ENCODE data around the gene MDFI. TPM values are rescaled to one million over a fixed set of nuclear protein-coding genes. Genes with fewer than 3 reads are reported as not detected.

The MDFI gene
- total RNA-seq, 4 donors from 2014 or later: 30.4 to 70.9 (median 39.8) TPM

DNA sequence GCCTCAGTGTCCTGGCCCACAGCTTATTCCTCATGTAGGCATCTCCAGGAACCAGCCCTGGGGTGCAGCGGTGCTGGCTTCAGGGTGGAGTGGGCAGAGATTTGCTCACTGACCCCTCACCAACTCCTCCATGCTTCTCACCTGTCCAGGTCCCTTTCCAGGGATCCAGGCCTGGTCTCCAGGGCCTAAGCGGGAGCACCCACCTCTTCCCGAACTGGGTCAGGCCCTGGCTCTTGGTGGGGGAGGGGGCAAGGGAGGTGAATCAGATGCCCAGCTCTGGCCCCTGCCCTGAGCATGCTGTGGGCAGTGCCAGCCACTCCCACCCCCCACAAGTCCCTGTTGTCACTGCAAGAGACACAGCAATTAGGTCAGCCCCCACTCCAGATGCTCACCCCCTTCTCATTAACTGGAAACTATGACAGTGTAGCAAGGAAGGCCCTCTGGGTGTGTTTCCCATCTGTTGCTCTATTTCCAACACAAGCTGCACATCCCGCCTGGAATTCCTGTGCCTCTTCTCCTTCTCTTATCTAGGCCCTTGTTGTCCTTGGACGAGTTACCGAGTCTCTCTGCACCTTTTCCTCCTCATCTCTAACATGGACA lies 37.0 kb downstream of the MDFI start:
- intact Hi-C loops (cut with DNase I; ENCODE audit: low total_unique reads): loop anchor here (10.0 kb wide), 1 partner anchor 250 kb away; no protein-coding TSS in a partner anchor
- 78 to 82% methylated on average over 6 of the region's 6 CpGs for whole genome bisulfite sequencing, 2 donors
- DNase-seq (ENCODE audit: low spot score in 2 of 2): no peak
- no peak overlapping the region for H3K4me3 ChIP-seq (ENCODE audit: low read depth, poor library complexity, severe bottlenecking)
- TF ChIP-seq, protein P1, sequence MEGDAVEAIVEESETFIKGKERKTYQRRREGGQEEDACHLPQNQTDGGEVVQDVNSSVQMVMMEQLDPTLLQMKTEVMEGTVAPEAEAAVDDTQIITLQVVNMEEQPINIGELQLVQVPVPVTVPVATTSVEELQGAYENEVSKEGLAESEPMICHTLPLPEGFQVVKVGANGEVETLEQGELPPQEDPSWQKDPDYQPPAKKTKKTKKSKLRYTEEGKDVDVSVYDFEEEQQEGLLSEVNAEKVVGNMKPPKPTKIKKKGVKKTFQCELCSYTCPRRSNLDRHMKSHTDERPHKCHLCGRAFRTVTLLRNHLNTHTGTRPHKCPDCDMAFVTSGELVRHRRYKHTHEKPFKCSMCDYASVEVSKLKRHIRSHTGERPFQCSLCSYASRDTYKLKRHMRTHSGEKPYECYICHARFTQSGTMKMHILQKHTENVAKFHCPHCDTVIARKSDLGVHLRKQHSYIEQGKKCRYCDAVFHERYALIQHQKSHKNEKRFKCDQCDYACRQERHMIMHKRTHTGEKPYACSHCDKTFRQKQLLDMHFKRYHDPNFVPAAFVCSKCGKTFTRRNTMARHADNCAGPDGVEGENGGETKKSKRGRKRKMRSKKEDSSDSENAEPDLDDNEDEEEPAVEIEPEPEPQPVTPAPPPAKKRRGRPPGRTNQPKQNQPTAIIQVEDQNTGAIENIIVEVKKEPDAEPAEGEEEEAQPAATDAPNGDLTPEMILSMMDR (IDR thresholded peaks at IDR 0.05): no peak
- no peak for TF ChIP-seq POLR2A (IDR thresholded peaks at IDR 0.05)

DNA sequence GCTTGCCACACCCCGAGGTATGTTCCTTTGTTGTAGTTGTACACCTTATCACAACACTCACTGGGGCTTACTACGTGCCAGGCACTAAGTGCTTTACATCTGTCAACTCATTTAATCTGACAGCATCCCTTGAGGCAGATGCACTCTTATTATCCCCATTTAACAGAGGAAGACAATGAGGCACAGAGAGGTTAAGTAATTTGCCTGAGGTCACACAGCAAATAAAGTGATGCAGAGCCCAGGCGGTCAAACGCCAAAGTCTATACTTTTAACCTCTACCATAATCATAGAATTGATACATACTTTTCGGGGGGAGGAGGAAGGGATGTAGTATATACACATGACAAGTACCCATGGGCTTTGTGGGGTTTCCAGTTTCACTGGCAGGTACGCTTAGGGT lies 37.7 kb downstream of the MDFI start:
- intact Hi-C loops (cut with DNase I; ENCODE audit: low total_unique reads): loop anchor here (10.0 kb wide), 1 partner anchor 251 kb away; no protein-coding TSS in a partner anchor
- WGBS, 2 donors: 86 to 88% methylated on average over 6 of the region's 6 CpGs

DNA sequence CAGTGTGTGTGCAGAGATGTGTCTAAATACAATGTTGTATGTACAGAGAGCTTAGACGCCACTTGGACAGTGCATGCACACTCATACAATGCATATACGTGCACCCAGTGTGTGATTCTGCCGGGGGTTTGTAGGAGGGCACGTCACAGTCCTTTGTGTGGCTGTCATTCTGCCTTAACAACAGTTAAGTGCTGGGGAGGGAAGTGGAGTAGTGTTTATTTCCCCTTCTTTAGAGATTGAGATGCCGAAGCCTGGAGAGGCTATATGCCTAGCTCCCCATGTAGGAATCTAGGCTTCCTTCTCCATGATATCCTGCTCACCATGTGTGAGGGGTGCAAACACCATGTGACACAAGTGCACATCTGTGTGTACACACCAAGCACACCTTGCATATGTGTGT lies 38.2 kb downstream of the MDFI start:
- no peak overlapping the region for H3K4me3 ChIP-seq (ENCODE audit: low read depth, poor library complexity, severe bottlenecking)
- WGBS, 2 donors: 85 to 88% methylated on average over 5 of the region's 5 CpGs
- no peak for TF ChIP-seq POLR2A (IDR thresholded peaks at IDR 0.05)
- TF ChIP-seq, protein P1 (IDR thresholded peaks at IDR 0.05): no peak
- no peak for DNase-seq (ENCODE audit: low spot score in 2 of 2)
- intact Hi-C loops (cut with DNase I; ENCODE audit: low total_unique reads): loop anchor here (10.0 kb wide), 1 partner anchor 252 kb away; no protein-coding TSS in a partner anchor

More for the DNA sequence above, 37.7 kb downstream of the MDFI start:
- no peak for DNase-seq (ENCODE audit: low spot score in 2 of 2)
- H3K4me3 ChIP-seq (ENCODE audit: low read depth, poor library complexity, severe bottlenecking): no peak overlapping the region
- no peak for TF ChIP-seq POLR2A (IDR thresholded peaks at IDR 0.05)
- TF ChIP-seq, protein P1 (IDR thresholded peaks at IDR 0.05): no peak

DNA sequence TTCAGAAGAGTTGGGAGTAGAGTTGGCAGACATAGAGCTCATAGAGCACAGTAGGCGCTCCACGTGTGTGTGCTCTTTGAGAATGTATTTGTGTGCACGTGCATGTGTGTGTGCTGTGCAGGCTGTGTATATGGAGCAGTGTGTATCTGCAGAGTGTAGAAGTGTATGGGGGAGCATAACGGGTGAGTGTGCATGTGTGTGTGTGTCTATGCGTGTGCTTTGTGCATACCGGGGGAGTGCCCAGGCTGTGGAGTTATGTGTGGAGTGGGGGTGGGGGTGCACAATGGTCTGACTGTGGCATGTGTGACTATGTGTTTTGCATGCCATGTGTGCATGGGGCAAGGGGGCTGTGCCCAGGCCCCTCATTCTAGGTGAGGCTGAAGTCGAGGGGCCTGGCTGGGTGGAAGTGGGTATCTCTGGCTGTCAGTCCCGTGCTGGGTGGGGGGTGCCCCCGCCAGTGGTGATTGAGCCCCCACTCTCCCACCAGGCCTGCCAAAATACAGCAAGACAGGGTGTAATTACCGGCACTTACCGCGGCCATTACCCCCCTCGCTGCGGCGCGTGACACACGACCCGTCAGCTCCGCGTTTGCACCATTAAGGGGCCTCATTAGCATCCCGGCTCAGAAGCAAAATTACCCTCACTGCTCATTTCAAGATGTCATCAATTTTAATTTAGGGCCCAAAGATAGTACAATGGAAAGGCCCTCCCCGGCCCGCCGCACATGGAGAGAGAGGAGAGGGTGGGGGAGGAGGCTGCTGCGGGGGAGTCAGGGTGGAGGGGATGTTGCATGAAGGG lies 39.1 kb downstream of the MDFI start:
- TF ChIP-seq, protein P1 (IDR thresholded peaks at IDR 0.05): no peak
- intact Hi-C loops (cut with DNase I; ENCODE audit: low total_unique reads): loop anchor here (10.0 kb wide), 1 partner anchor 253 kb away; no protein-coding TSS in a partner anchor
- no peak for DNase-seq (ENCODE audit: low spot score in 2 of 2)
- H3K4me3 ChIP-seq (ENCODE audit: low read depth, poor library complexity, severe bottlenecking): no peak overlapping the region
- WGBS, 2 donors: 84 to 86% methylated on average over 25 of the region's 25 CpGs

DNA sequence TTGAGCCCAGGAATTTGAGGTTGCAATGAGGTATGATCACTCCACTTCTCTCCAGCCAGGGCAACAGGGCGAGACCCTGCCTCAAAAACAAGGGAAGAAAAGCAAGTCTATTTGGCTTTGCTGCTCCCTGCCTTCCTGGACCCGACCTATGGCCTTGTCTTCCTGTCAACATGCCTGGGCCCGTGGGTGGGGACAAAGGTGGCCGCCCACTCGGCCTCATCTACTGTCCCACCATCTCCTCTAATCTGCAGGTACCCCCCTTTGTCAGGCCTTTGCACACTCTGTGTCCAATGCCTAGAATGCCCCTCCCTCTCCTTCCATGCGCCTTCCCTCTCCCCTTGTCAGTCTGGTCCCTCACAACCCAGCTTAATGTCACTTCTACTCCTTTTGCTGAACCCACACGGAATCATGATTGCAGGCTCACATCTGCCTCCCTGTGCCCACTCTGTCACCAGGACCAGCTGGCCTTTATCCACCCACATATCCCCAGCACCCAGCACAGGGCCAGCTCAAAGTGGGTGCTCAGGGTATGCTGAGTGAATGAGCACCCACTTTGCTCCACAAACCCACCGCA lies 40.3 kb downstream of the MDFI start:
- no peak for DNase-seq (ENCODE audit: low spot score in 2 of 2)
- 82 to 90% methylated on average over 8 of the region's 8 CpGs for WGBS, 2 donors
- no peak overlapping the region for H3K4me3 ChIP-seq (ENCODE audit: low read depth, poor library complexity, severe bottlenecking)
- TF ChIP-seq POLR2A (IDR thresholded peaks at IDR 0.05): no peak
- TF ChIP-seq, protein P1 (IDR thresholded peaks at IDR 0.05): no peak
- intact Hi-C loops (cut with DNase I; ENCODE audit: low total_unique reads): loop anchor here (10.0 kb wide), 1 partner anchor 254 kb away; no protein-coding TSS in a partner anchor
